ENCODE measurements around the gene STOM. TPM values are rescaled to one million over a fixed set of nuclear protein-coding genes. Genes with fewer than 3 reads are reported as not detected.

STOM gene
- total and polyA plus RNA-seq, 3 donors from 2014 or later = 49.7 to 82.3 (median 53.6) TPM

- no peaks in the 10 kb centered on the region for H3K27me3 ChIP-seq
- no peaks in the 10 kb centered on the region for H3K4me1 ChIP-seq
- no peaks in the 10 kb centered on the region for H3K9me3 ChIP-seq
- no peak overlapping the region for H3K4me3 ChIP-seq
- no peak for TF ChIP-seq POLR2A (IDR thresholded peaks at IDR 0.05)
- intact Hi-C loops (cut with DNase I; ENCODE audit: low total_unique reads) = loop anchor here (10.0 kb wide), 1 partner anchor 179 kb away; no protein-coding TSS in a partner anchor
- no peak overlapping the region for H3K27ac ChIP-seq
- no peak for DNase-seq
- 96 to 98% methylated on average over 3 of the region's 3 CpGs for WGBS, 2 donors
- H3K36me3 ChIP-seq (ENCODE audit: low read depth, missing control alignments) = no peaks in the 10 kb centered on the region
These were observed 24.2 kb upstream of the STOM start for GRCh38 chr9:121394292-121394691.

DNA sequence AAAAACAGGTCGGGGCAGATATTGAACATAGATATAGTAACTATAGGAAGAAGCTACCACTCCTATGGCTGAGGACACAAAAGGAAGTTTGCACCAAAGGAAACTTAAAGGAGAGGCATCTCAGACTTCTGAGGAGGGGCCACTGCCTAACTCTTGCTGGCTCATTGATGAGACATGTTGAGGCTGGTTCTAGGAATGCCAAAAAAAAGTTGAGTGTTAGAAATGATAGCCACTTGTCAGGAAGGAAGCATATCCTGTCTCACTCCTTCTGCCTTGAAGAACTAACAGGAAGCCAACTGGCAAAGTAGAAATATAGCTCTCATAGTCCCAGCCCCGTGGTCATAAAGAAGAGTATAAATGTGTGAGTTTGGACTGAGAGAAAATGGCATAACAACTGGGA lies 23.3 kb upstream of the STOM start:
- H3K36me3 ChIP-seq (ENCODE audit: low read depth, missing control alignments) = no peaks in the 10 kb centered on the region
- TF ChIP-seq POLR2A (IDR thresholded peaks at IDR 0.05) (no peak), CTCF (IDR thresholded peaks at IDR 0.05) (no peak)
- 73 to 75% methylated on average over 2 of the region's 2 CpGs for WGBS, 2 donors
- no peaks in the 10 kb centered on the region for H3K9me3 ChIP-seq
- no peak overlapping the region for H3K27ac ChIP-seq
- no peak overlapping the region for H3K4me3 ChIP-seq
- no peak for DNase-seq
- no peaks in the 10 kb centered on the region for H3K27me3 ChIP-seq
- intact Hi-C loops (cut with DNase I; ENCODE audit: low total_unique reads) = loop anchor here (10.0 kb wide), 1 partner anchor 179 kb away; no protein-coding TSS in a partner anchor
- H3K4me1 ChIP-seq = no peaks in the 10 kb centered on the region

DNA sequence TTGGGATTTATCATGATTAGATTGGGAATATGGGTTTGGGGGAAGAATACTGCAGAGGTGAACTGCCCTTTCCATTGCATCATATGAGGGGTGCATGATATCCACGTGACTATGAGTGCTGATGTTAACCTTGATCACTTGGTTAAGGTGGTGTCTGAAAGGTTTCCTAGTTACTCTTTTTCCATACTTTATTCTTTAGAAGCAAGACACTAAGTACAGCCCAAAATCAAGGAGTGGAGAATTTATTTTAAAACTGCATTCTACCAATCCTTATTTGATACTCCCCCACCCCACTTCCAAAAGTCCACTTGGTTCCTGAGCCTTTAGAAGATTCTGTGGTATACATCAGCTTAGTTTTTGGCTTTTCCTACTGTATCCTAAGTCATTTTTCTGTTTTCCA lies 20.3 kb upstream of the STOM start:
- WGBS, 2 donors = 76 to 88% methylated on average over 1 of the region's 1 CpG
- intact Hi-C loops (cut with DNase I; ENCODE audit: low total_unique reads) = loop anchor here (10.0 kb wide), 1 partner anchor 176 kb away; no protein-coding TSS in a partner anchor
- H3K27me3 ChIP-seq = no peaks in the 10 kb centered on the region
- H3K9me3 ChIP-seq = no peaks in the 10 kb centered on the region
- no peaks in the 10 kb centered on the region for H3K4me1 ChIP-seq
- no peak overlapping the region for H3K4me3 ChIP-seq
- no peak for TF ChIP-seq CTCF (IDR thresholded peaks at IDR 0.05)
- TF ChIP-seq POLR2A (IDR thresholded peaks at IDR 0.05) = no peak
- no peak overlapping the region for H3K27ac ChIP-seq
- no peaks in the 10 kb centered on the region for H3K36me3 ChIP-seq (ENCODE audit: low read depth, missing control alignments)
- no peak for DNase-seq

DNA sequence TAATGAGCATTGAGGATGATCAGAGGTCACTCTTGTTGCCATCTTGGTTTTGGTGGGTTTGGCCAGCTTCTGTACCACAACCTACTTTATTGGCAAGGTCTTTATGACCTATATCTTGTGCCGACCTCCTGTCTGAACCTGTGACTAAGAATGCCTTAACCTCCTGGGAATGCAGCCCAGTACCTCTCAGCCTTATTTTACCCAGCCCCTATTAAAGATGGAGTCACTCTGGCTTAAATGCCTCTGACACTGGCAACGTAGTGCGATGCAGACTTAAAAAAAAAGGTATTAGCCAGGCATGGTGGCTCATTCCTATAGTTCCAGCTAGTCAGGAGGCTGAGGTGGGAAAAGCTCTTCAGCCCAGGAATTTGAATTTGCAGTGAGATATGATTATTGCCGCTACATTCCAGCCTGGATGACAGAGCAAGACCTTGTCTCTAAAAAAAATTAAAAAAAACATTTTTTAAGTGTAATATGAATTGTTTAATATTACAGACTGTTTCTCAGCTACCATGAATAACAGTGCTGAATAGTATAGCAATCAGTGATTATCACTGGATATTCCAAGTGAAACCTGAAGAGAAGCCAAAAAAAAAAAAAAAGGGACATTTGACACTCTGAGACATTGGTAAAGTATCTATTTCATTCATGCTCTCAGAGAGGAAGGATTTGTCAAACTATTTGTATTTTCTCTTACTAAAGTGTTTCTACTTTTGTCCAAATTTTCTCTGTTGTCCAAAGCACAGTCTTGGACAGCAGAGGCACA lies 18.3 kb upstream of the STOM start:
- intact Hi-C loops (cut with DNase I; ENCODE audit: low total_unique reads) = no loop called here
- Histone ChIP-seq H3K27ac (no peak overlapping the region), H3K27me3 (no peaks in the 10 kb centered on the region), H3K36me3 (ENCODE audit: low read depth, missing control alignments) (no peaks in the 10 kb centered on the region), H3K4me3 (no peak overlapping the region), H3K4me1 (no peaks in the 10 kb centered on the region), H3K9me3 (no peaks in the 10 kb centered on the region)
- WGBS, 2 donors = 88 to 96% methylated on average over 4 of the region's 4 CpGs
- no peak for TF ChIP-seq CTCF (IDR thresholded peaks at IDR 0.05)
- TF ChIP-seq POLR2A (IDR thresholded peaks at IDR 0.05) = no peak
- DNase-seq = no peak

GRCh38 chr9:121386442-121387175 lies 16.6 kb upstream of the STOM start:
- no peak for DNase-seq
- no peak overlapping the region for H3K27ac ChIP-seq
- H3K36me3 ChIP-seq (ENCODE audit: low read depth, missing control alignments) = no peaks in the 10 kb centered on the region
- WGBS, 2 donors = 87 to 91% methylated on average over 2 of the region's 2 CpGs
- TF ChIP-seq CTCF (IDR thresholded peaks at IDR 0.05) (no peak), POLR2A (IDR thresholded peaks at IDR 0.05) (no peak)
- intact Hi-C loops (cut with DNase I; ENCODE audit: low total_unique reads) = no loop called here
- H3K4me1 ChIP-seq = no peaks in the 10 kb centered on the region
- no peaks in the 10 kb centered on the region for H3K27me3 ChIP-seq
- no peaks in the 10 kb centered on the region for H3K9me3 ChIP-seq
- H3K4me3 ChIP-seq = no peak overlapping the region

Data from testis (tissue), 3 donors.